NCI-H1417 (cell line): Measurements from ENCODE around the gene PHACTR2.
"Not testable (repeated sequence)": the region's sequence is repeated elsewhere in the genome, so short reads cannot be mapped to it uniquely, and the experiment has no call there.

ENCODE experiments used
- DNase-seq, 3 experiments: peaks; one replicate each; lab custom pipeline; 2025; lab: John Stamatoyannopoulos, UW

PHACTR2 gene

GRCh38 chr6:143810745-143811144 is 133.0 kb downstream of the PHACTR2 start:
- DNase-seq: no peak

GRCh38 chr6:143811501-143812157 is 133.9 kb downstream of the PHACTR2 start:
- no peak for DNase-seq

- no peak for DNase-seq
Observed at GRCh38 chr6:143817621-143818020, 139.9 kb downstream of the PHACTR2 start.

DNA sequence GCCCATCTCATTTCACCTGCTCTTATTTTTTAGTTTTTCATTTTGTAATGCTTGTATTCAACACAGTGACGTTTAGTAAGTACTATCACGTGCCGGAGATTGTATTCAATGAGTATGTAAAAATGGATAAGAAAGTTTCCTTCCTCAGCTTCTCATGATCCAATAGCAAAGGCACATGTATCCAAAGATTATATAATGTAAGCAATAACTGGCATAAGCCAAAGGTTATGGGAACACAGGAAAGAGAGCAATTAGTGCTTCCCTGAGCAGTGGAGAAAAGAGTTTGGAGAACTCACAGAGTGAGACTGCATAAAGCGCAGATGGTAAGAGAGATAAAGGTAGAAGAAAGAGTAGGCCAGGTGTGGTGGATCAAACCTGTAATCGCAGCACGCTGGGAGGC is 143.6 kb downstream of the PHACTR2 start:
- no peak for DNase-seq

DNA sequence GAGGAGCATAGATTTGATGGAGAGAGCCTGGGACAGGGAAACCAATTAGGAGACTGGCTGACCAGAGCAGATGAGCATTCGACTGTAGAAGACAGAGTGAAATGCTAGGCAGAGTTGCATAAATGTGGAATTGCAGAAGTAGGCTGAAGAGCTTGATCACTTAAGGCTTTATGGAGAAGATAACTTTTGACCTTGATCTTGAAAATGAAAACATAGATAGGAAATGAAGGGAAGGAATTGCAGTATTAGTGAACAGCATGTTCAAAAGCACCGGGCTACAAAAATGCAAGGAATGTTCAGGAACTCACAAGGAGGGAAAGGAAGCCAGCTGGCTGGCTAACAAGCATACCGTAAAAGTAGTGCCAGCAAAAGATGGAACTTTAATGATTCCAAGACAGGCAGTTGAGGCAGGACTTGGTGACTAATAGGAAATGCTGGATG is 144.8 kb downstream of the PHACTR2 start:
- no peak for DNase-seq

- no peak for DNase-seq
Observed at GRCh38 chr6:143823548-143823947, 145.8 kb downstream of the PHACTR2 start.

GRCh38 chr6:143828572-143828971 is 150.8 kb downstream of the PHACTR2 start:
- DNase-seq: no peak

DNA sequence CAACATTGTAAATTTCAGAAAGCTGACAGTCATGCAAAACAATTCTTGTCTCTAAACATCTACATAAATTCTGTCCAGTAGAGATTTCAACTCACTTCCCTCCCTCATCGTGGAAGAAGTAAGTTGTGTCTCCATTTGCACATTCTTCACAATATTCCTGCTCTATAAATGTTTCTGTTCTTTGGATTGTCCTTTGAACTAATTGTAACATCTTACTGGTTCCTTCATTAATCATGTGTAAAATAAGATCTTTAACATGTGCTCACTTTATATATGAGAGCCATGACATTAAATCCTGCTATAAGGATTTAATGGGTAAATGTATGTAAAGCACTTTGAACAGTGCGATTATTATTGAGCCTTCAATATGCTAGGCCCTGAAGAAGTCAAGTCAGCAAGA is 158.4 kb downstream of the PHACTR2 start:
- DNase-seq: no peak

DNA sequence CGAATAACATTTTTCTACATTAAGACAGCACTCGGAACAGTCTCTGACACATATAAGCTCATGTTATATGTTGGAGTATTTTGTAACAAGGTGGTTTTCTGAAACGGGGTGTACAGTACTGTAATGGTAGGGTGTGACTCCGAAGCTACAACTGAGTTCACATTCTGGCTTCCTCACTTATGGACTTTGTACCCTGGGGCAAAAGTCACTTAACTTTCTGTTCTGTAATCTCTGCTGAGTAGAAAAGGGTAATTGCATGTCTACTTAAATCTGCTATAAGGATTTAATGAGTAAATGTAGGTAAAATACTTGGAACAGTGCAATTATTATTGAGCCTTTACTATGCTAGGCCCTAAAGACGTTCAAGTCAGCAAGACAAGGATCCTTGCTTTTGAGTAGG is 160.6 kb downstream of the PHACTR2 start:
- no peak for DNase-seq

DNA sequence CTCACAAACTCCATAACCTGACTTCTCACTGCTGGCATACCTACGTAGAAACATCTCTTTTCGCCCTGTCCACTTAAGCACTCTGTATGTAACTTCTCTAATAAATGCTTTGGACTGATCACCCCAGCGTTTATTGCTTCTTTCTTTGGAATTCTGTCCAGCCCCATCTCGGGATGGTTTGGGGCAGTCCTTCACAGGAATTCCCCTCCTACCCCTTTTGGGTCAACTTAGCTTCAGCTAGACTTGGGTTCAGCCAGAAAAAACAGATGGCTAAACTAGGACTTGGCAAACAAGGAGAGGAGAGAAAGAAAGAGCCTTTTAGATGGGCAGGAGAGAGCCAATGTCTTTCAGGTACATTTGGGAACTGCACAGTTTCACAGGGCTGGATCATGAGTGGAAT is 161.4 kb downstream of the PHACTR2 start:
- DNase-seq: no peak

GRCh38 chr6:143840595-143841265 is 163.0 kb downstream of the PHACTR2 start:
- DNase-seq: no peak

DNA sequence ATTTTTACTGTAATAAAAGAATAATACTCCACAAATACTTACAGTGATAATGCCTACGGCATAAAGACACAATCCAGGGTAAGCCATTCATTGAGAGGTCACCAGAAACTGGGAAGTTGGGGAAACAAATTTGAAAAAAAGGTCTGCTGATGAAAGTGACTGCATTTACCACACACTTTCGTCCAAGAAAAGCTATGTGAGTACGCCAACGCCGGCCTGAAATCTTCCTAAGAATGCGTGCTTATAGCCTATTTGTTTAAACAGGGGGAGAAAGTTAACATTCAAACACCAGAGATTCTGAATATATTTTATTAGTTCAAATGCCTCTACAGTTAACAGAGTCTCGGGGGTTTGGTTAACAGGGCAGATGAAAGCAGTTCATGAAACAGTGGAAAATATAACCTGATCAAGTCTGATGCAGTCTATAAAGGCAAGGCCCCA is 164.7 kb downstream of the PHACTR2 start:
- DNase-seq: peak in 1 of 3 experiments; percentile 29

DNA sequence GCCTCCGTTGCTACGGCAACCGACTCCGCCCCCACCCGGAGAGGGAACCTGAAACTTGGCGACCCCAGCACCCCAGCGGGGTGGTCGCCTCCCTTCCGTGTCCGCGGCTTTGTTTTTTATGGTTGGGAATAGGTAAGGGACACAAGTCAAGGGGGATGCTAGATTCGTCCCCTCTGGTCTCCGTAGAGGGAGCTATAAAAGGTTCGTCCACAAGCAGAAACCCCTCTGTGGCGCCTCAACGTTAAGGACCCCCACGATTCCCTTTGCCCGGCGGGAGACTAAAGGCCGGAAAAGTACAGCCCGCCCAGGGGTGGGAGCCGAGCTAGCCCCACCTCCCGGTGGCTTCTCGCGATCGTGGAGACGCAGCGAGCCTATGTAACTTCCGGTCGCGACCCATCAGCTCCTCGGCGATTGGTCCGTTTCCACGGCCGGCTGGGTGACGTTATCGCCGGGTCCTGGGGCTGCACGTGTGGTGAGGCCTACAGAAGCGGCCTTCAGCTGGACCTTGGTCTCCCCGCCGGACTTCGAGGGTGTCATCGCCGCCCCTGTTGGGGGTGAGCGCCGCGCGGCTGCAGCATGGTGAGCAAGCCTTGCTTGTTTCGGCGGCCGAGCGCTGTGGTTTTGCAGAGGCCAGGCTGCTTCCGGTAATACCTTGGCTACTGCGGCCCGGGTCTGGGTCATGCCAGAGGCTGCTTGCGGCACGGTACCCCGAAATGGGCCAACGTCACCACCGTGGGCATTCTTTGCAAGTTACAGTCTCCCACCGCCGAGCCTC is 165.3 kb downstream of the PHACTR2 start, which contains the start of gene LTV1:
LTV1 (plus strand) TSS at position 437 of the 775 bp plus-strand sequence; CDS start at position 577, 140 bp downstream.
- peak; percentile 91 to 99 (median 98) for DNase-seq

- DNase-seq: no peak
Observed at GRCh38 chr6:143843677-143843999, 165.9 kb downstream of the PHACTR2 start.

DNA sequence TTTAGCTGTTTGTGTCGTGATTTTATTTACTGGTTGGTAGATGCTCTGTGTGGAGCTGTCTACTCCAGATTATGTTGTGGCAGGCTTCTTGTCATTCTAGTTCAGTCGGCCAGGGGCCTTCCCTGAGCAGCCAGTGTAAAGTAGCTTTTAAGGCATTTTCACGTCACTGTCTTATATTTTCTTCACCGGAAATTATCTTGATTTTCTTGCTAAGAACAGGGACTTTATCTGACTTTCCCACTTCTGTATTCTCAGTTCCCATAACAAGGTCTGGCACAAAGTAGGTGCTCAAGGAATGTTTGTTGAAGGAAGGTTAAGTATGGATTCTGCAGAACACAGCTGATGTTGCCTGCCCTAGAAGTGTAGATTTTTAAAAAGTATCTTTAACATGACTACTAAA is 166.2 kb downstream of the PHACTR2 start:
- DNase-seq: no peak

DNA sequence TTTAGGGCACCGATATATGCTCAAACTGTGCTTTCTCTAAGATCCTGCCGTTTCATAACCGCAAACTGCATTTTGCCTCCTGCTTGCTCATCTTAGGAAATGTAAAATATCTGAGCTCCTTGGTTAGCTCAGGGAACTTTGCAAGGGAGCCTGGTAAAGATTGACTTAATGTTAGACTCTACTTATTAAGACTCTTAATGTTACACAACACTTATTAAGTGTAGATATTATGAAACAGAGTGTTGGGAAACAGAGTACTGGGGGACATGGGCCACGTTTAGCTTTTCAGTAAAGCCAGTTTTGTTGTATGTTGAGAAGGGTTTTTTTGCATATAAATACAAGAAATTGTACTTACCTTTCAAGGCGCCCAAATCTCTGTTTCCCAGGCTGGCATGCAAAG is 167.3 kb downstream of the PHACTR2 start:
- no peak for DNase-seq

- DNase-seq: not testable (repeated sequence)
Observed at GRCh38 chr6:143851706-143852105, 173.9 kb downstream of the PHACTR2 start.

- not testable (repeated sequence) for DNase-seq
Observed at GRCh38 chr6:143855057-143855456, 177.3 kb downstream of the PHACTR2 start.

GRCh38 chr6:143856762-143857161 is 179.0 kb downstream of the PHACTR2 start:
- DNase-seq: not testable (repeated sequence)

DNA sequence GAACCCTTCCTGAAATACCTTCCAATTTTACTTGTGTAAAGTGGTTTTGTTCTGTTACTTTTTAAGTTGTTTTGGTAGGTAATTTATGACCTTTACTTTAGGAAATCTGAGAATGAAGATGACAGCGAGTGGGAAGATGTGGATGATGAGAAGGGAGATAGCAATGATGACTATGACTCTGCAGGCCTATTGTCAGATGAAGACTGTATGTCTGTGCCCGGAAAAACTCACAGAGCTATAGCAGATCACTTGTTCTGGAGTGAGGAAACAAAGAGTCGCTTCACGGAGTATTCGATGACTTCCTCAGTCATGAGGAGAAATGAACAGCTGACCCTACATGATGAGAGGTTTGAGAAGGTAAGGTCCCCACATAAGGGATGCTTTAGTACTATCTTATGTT is 179.9 kb downstream of the PHACTR2 start:
- DNase-seq: no peak

- DNase-seq: no peak
Observed at GRCh38 chr6:143859891-143860660, 182.3 kb downstream of the PHACTR2 start.

DNA sequence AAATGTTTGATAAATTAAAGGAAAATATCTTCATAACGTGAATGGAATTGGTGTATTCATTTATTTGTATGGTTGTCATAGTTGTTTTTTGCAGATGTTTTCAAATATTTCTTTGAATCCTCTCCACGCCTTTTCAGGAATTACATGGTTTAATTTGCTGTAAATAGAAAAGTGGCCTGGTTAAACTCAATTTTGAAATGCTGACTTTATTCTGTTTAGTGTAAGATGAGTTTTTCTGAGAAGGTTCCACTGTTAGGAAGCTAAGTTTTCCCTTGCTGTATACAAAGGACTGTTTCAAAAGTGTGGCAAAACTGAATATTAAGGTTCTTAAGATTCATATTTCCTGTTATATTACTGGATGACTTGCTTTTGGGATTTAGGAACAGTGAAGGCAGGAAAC is 186.0 kb downstream of the PHACTR2 start:
- no peak for DNase-seq
